GOT3 (cell line): ENCODE results near the gene MED15.
"Not testable (repeated sequence)": the region's sequence is repeated elsewhere in the genome, so short reads cannot be mapped to it uniquely, and the experiment has no call there.

ENCODE experiments used
- DNase-seq: peaks from one replicate; lab custom pipeline; 2025; ENCODE audit warnings: mixed read lengths; lab: John Stamatoyannopoulos, UW

The MED15 gene

GRCh38 chr22:20484948-20485683 is 22.3 kb upstream of the MED15 start:
- DNase-seq = no peak

- DNase-seq = no peak
These were observed 21.2 kb upstream of the MED15 start for GRCh38 chr22:20486229-20486628.

DNA sequence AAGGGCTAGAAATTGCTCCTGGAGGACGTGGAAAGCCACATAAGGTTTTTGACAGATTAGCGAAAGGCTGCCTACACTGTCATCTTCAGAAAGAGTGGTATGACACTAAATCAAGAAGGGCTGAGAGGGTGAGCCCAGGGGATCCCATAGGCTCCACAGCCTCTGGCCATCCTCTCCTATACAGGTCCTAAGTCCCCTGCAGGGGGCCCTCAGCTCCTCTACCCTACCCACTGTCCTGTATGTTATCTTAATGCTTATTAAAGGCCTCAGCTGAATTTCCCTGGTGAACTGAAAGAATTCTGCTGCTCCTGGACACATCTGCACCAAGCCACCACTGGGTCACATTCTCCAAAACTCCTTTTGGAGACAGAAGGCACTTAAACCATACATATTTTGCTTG is 19.7 kb upstream of the MED15 start:
- DNase-seq = no peak

DNA sequence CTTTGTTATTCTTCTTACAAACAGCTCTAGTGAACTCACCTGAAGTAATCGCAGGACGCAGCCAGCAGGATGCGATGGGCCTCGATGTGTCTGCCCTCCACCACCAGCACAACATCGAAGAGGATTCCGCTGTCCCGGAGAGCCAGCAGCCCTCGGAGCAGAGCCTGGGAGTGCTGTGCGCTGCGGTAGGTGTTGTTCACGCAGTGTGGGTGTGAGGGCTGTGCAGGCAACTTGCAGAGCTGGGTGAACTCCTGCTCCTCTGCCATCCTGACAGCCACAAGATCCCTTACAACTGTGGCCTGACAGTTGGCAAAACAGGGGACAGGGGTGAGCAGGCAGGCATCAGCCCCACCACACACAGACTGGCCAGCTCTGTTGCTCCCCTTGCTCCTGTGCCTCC is 18.5 kb upstream of the MED15 start:
- no peak for DNase-seq

- DNase-seq = no peak
These were observed 17.0 kb upstream of the MED15 start for GRCh38 chr22:20490183-20490940.

DNA sequence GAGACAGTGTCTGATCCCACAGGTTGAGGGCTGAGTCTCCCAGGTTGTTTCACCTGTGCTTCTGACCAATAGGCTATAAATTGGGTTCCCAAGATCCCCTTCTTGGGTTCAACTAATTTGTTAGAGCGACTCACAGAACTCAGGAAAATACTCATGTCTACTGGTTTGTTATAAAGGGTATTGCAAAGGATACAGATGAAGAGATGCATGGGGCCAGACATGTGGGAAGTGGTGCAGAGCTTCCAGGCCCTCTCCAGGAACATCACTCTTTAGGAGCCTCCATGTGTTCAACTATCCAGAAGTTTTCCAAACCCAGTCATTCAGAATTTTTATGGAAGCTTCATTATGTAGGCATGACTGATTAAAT is 16.5 kb upstream of the MED15 start:
- no peak for DNase-seq

DNA sequence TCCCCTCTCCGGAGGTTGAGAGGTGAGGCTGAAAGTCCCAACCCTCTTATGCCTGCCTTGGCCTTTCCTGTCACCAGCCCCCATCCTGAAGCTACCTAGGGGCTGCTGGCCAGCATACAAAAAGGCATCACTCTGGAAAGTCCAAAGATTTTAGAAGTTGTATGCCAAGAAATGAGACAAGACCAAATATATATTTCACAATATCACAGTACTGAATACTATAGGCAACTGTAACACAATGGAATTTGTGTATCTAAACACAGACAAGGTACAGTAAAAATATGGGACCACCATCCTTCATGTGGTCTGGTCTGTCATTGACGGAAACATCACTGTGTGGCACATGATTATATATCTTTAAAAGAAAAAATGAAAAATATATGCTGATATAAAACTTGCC is 16.1 kb upstream of the MED15 start:
- no peak for DNase-seq

DNA sequence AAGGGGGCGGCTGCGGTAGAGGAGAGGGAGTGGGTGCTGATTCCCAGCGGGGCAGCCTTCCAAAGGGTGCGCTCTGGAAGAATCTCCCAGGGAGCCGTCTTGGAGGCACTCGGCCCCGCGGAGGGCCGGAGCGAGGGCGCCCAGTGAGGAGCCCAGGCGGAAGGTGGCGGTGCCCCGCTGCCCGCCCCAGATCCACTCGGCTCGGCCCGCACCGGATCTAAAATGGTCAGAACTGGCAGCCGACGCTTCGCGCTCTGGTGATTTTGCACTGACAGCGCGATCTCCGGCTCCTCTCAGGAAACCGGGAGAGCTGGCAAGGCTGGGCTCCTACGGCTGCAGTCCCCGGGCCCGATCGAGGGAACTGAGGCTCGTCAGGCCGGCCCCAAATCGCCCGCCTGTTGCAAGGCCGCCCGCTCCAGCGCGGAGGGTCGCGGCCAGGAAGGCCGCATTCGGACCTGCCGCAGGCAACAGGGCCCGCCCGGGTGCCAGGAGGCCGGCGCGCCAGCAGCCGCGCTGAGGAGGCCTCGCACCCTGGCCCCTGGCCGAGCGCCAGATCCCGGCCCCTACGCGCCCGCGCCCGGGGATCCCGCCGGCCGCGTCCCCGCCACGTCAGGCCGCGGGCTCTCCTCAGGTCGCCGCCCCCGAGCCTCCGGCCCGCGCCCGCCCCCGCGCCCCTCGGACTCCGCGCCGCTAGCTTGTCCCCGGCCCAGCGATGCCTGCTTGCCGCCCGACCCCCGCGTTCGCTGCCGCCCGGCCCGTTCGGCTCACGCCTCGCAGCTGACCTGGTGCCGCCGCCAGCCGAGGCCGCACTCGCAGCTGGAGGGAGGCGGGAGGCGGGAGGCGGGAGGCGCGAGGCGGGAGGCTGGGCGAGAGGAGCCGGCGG is 12.2 kb upstream of the MED15 start, which contains the start of gene KLHL22:
KLHL22 (minus strand) TSS at position 818 of the 883 bp plus-strand sequence. CDS start 6,584 bp downstream, outside the sequence.
- no peak for DNase-seq

GRCh38 chr22:20495861-20496681 is 11.3 kb upstream of the MED15 start:
- peak; percentile 64 for DNase-seq

GRCh38 chr22:20497426-20497825 is 10.0 kb upstream of the MED15 start:
- no peak for DNase-seq

DNA sequence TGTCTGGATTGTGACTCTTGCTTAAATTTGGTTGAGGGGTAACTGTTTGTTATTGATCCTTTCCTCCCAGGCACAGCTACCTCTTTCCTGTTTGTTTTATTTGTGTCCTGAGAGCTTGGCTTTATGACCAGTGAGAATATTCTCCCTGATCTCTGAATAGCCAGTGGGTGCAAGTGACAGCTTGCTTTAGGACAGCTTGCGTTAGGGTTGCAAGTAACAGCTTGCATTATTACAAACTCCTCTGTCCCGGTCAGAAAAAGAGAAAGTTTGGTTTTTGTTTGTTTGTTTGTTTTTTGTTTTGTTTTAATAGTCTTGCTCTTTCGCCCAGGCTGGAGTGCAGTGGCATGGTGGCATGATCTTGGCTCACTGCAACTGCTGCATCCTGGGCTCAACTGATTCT is 8.5 kb upstream of the MED15 start:
- DNase-seq = no peak

DNA sequence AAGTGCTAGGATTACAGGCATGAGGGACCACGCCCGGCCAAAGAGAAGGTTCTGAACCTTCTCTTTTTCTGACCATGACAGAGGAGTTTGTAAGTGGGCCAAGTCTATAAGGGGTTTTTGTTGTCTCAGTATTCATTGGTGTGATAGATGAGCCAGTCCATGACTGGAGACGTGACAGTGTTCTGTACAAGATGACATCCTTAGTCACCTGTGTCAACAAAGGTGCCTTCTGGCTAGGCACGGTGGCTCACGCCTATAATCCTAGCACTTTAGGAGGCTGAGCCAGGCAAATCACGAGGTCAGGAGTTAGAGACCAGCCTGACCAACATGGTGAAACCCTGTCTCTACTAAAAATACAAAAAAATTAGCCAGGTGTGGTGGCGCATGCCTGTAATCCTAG is 7.6 kb upstream of the MED15 start:
- DNase-seq = no peak

DNA sequence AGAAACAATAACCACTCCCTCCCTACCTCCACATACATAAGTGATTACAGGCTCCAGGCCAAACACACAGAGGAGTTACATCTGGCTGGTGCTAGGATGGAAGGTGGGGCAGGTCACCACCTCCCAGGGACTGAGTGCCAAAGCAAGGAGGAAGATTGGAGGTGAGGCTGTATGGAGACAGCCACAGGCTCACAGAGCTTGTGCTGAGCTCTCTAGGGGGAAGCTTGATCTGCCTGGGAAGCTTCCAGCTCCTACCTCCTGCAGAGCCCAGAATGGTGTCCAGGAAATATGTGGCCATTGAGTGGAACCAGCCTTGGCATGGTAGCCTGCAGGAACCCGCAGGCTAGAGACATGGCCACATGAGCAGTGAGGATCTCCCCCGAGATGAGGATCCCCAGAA is 3.6 kb upstream of the MED15 start:
- DNase-seq = no peak

DNA sequence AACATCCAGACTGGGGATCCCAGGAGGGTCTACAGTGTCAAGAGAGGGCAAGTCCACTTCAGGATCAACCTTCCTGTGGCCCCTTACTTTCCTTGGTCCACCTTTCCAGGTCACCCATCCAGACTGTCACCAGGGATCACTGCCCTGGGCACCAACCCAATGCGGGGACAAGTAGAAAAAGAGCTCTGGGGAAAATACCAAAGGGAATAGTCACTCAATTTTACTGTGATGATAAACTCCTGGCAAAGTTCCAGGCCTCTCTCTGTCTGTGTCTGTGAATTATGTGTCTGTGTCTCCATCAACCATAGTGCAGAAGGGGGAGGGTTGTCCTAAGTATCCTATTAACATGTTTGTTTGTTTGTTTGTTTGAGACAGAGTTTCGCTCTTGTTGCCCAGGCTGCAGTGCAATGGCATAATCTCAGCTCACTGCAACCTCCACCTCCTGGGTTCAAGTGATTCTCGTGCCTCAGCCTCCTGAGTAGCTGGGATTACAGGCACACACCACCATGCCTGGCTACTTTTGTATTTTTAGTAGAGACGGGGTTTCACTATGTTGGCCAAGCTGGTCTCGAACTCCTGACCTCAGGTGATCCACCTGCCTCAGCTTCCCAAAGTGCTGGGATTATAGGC is 3.0 kb upstream of the MED15 start:
- not testable (repeated sequence) for DNase-seq

GRCh38 chr22:20506543-20507252 is 712 bp upstream of the MED15 start:
- DNase-seq = no peak

DNA sequence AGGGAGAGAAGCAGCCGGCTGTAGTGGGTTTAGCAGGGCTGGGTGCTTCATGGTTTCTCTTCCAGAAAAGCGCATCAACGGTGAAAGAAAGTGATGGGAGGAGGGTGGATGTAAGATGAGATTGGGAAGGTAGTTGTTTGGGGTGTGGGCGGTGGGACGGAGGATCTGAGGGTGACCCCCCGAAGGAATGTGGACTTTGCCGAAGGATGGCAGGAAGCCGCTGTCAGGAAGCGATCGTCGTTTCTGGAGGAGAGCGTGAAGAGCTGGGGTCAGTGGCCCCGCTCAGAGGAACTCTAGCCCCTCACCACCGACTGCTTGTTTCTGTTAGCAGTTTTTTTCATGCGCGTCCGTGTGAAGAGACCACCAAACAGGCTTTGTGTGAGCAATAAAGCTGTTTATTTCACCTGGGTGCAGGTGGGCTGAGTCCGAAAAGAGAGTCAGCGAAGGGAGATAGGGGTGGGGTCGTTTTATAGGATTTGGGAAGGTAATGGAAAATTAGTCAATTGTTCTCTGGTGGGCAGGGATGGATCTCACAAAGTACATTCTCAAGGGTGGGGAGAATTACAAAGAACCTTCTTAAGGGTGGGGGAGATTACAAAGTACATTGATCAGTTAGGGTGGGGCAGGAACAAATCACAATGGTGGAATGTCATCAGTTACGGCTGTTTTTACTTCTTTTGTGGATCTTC is 801 bp downstream of the MED15 start:
- DNase-seq = not testable (repeated sequence)

DNA sequence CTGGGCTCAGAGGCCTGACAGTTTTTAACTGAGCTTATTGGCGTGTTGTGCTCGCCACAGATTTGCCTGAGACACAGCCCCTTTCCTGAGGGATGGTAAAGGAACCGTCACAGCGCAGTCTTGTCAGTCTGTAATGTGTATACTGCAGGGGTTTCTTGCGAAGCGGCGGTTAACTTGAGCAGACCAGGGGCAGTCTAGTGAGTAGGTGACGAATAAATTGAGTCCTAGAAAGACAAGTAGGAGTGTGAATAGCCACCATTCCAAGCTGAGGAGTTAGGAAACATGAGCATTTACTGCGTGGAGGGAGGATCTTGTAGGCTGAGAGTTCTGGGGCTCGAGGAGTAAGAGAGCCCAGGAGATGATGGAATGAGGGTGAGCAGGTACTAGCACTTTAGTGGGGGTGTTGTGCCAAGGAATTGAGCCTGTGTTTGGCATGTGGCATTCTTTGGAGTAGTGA is 1.4 kb downstream of the MED15 start:
- DNase-seq = no peak

DNA sequence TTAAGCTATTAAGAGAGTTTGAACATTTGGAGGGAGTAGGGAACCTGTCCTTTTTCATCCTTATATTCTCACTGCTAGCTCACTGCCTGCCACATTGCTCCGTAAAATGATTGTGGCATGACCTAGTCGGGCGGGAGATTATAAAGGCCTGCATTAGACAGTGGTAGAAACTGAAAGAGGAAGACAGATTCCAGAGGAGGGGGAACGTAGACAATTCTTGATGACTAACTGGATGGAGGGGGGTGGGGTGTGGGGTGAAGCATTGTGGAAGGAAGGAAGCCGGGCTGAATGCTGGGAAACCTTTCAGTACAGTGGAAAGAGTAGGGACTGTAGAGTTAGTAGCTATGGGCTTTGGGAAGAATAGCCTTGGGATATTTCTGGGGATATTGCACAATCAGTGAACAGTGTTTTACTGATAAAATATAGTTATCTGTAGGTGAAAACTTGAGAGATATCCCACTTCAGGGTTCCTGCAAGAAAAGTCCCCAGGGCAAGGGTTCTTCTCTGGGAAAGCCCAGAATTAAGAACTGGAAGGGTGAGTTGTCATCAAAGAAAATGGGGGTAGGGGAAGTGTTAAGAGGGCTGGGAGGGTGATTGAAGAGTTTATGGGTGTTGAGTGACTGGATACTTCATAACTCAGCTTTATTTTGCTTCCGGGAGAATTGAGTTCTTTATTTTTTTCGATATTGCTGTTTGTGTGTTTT is 2.1 kb downstream of the MED15 start:
- DNase-seq = peak; percentile 43
